ENCODE results near the gene UBXN4. TPM values are rescaled to one million over a fixed set of nuclear protein-coding genes. Genes with fewer than 3 reads are reported as not detected.
"Not testable (repeated sequence)": the region's sequence is repeated elsewhere in the genome, so short reads cannot be mapped to it uniquely, and the experiment has no call there.

Gene UBXN4
- total RNA-seq, 2 experiments from 2014 or later: 55.4 to 88.2 TPM

DNA sequence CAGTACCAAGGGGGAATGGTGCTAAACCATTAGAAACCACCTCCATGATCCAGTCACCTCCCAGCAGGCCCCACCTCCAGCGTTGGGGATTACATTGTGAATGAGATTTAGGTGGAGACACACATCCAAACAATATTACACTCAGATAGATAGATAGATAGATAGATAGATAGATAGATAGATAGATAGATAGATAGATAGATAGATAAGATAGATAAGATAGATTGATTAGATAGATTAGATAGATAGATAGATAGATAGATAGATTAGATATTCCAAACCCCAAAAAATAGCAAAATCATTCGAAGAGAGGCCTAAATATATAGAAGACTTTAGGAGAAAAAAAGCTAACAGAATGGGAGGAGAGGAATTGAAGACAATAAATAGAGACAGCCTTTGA, 42.8 kb upstream of the UBXN4 start:
- no peaks in the 10 kb centered on the region for H3K4me1 ChIP-seq (ENCODE audit: insufficient read depth, low read length, poor library complexity, severe bottlenecking)
- H3K4me3 ChIP-seq (ENCODE audit: low read depth, low read length, poor library complexity, severe bottlenecking): no peak overlapping the region
- no peaks in the 10 kb centered on the region for H3K9me2 ChIP-seq (ENCODE audit: insufficient read depth, low read length)
- TF ChIP-seq CTCF (conservative IDR thresholded peaks at IDR 0.05; ENCODE audit: low read length) (no peak), EZH2phosphoT487 (IDR thresholded peaks at IDR 0.05; ENCODE audit: borderline replicate concordance, low read depth, low read length) (no peak)
- no peaks in the 10 kb centered on the region for H3K79me2 ChIP-seq (ENCODE audit: insufficient read depth, low read depth, low read length)
- no peak overlapping the region for H3K27ac ChIP-seq (ENCODE audit: low read depth, low read length, poor library complexity, severe bottlenecking)
- CTCF ChIA-PET (ENCODE audit: unreplicated experiment): no interaction called here
- no peaks in the 10 kb centered on the region for H4K20me1 ChIP-seq (ENCODE audit: insufficient read depth, low read length)
- DNase-seq (ENCODE audit: low spot score): no peak
- intact Hi-C loops (cut with micrococcal nuclease; ENCODE audit: unreplicated experiment): no loop called here
- no peaks in the 10 kb centered on the region for H3K9me3 ChIP-seq (ENCODE audit: low read length)
- no peak overlapping the region for H3K4me2 ChIP-seq (ENCODE audit: low read length)
- H3K36me3 ChIP-seq (ENCODE audit: insufficient read depth, low read length): peaks cover 48% of the 10 kb centered on the region
- POLR2A ChIA-PET: interaction anchor here (0.5 kb wide), 1 partner anchor 253 kb away, joined by 4 read pairs; no protein-coding TSS in a partner anchor
- H2AFZ ChIP-seq (ENCODE audit: low read length): no peak overlapping the region
- no TSS peak for BruUV-seq (replicated peaks)

GRCh38 chr2:135701442-135701841, 40.2 kb upstream of the UBXN4 start:
- BruUV-seq (replicated peaks): no TSS peak
- H3K9me2 ChIP-seq (ENCODE audit: insufficient read depth, low read length): no peaks in the 10 kb centered on the region
- ChIA-PET CTCF (ENCODE audit: unreplicated experiment) (no interaction called here), POLR2A (no interaction called here)
- TF ChIP-seq CTCF (conservative IDR thresholded peaks at IDR 0.05; ENCODE audit: low read length) (no peak), EZH2phosphoT487 (IDR thresholded peaks at IDR 0.05; ENCODE audit: borderline replicate concordance, low read depth, low read length) (no peak)
- H3K79me2 ChIP-seq (ENCODE audit: insufficient read depth, low read depth, low read length): no peaks in the 10 kb centered on the region
- H3K27ac ChIP-seq (ENCODE audit: low read depth, low read length, poor library complexity, severe bottlenecking): no peak overlapping the region
- no peak overlapping the region for H3K4me2 ChIP-seq (ENCODE audit: low read length)
- intact Hi-C loops (cut with micrococcal nuclease; ENCODE audit: unreplicated experiment): no loop called here
- H4K20me1 ChIP-seq (ENCODE audit: insufficient read depth, low read length): no peaks in the 10 kb centered on the region
- no peaks in the 10 kb centered on the region for H3K9me3 ChIP-seq (ENCODE audit: low read length)
- no peak overlapping the region for H3K4me3 ChIP-seq (ENCODE audit: low read depth, low read length, poor library complexity, severe bottlenecking)
- no peaks in the 10 kb centered on the region for H3K4me1 ChIP-seq (ENCODE audit: insufficient read depth, low read length, poor library complexity, severe bottlenecking)
- DNase-seq (ENCODE audit: low spot score): no peak
- no peak overlapping the region for H2AFZ ChIP-seq (ENCODE audit: low read length)
- H3K36me3 ChIP-seq (ENCODE audit: insufficient read depth, low read length): peaks cover 27% of the 10 kb centered on the region

GRCh38 chr2:135703300-135703699, 38.4 kb upstream of the UBXN4 start:
- Histone ChIP-seq H3K36me3 (ENCODE audit: insufficient read depth, low read length) (peaks cover 15% of the 10 kb centered on the region; the same call in 1 of the 2 replicates), H3K79me2 (ENCODE audit: insufficient read depth, low read depth, low read length) (no peaks in the 10 kb centered on the region), H3K9me2 (ENCODE audit: insufficient read depth, low read length) (no peaks in the 10 kb centered on the region), H3K27ac (ENCODE audit: low read depth, low read length, poor library complexity, severe bottlenecking) (no peak overlapping the region), H3K9me3 (ENCODE audit: low read length) (no peaks in the 10 kb centered on the region), H2AFZ (ENCODE audit: low read length) (no peak overlapping the region), H4K20me1 (ENCODE audit: insufficient read depth, low read length) (no peaks in the 10 kb centered on the region), H3K4me1 (ENCODE audit: insufficient read depth, low read length, poor library complexity, severe bottlenecking) (no peaks in the 10 kb centered on the region), H3K4me3 (ENCODE audit: low read depth, low read length, poor library complexity, severe bottlenecking) (no peak overlapping the region), H3K4me2 (ENCODE audit: low read length) (no peak overlapping the region)
- ChIA-PET CTCF (ENCODE audit: unreplicated experiment) (no interaction called here), POLR2A (interaction anchor here (0.9 kb wide), 1 partner anchor 678 kb away, joined by 4 read pairs; no protein-coding TSS in a partner anchor)
- no TSS peak for BruUV-seq (replicated peaks)
- TF ChIP-seq EZH2phosphoT487 (IDR thresholded peaks at IDR 0.05; ENCODE audit: borderline replicate concordance, low read depth, low read length) (no peak), CTCF (conservative IDR thresholded peaks at IDR 0.05; ENCODE audit: low read length) (no peak)
- DNase-seq (ENCODE audit: low spot score): no peak
- intact Hi-C loops (cut with micrococcal nuclease; ENCODE audit: unreplicated experiment): no loop called here

GRCh38 chr2:135704075-135704474, 37.6 kb upstream of the UBXN4 start:
- H3K9me3 ChIP-seq (ENCODE audit: low read length); H3K79me2 ChIP-seq (ENCODE audit: insufficient read depth, low read depth, low read length); intact Hi-C loops (cut with micrococcal nuclease; ENCODE audit: unreplicated experiment); H2AFZ ChIP-seq (ENCODE audit: low read length); H3K9me2 ChIP-seq (ENCODE audit: insufficient read depth, low read length); H3K4me1 ChIP-seq (ENCODE audit: insufficient read depth, low read length, poor library complexity, severe bottlenecking); CTCF ChIA-PET (ENCODE audit: unreplicated experiment); H3K4me3 ChIP-seq (ENCODE audit: low read depth, low read length, poor library complexity, severe bottlenecking); BruUV-seq (replicated peaks); H3K27ac ChIP-seq (ENCODE audit: low read depth, low read length, poor library complexity, severe bottlenecking); H3K4me2 ChIP-seq (ENCODE audit: low read length); H4K20me1 ChIP-seq (ENCODE audit: insufficient read depth, low read length); DNase-seq (ENCODE audit: low spot score): not testable (repeated sequence)
- H3K36me3 ChIP-seq (ENCODE audit: insufficient read depth, low read length): peaks cover 15% of the 10 kb centered on the region; the same call in 1 of the 2 replicates
- POLR2A ChIA-PET: interaction anchor here (0.6 to 0.7 kb wide), 4 partner anchors 72 to 678 kb away, joined by 3 read pairs; no protein-coding TSS in a partner anchor

Data from OCI-LY7 (cell line).